HEK293 (cell line): Measurements from ENCODE around the gene GCC1.

ENCODE experiments used
- CTCF ChIA-PET: fragments of 350-600 bp; formaldehyde crosslinking; extraction: SDS; loops from one replicate; lab custom pipeline; 2021; ENCODE audit warnings: antibody characterized with exemption; lab: Yijun Ruan, JAX
- POLR2A ChIA-PET: fragments of 300-600 bp; formaldehyde crosslinking; extraction: SDS; loops from one replicate; lab custom pipeline; 2020; ENCODE audit warnings: antibody characterized with exemption, inconsistent platforms; lab: Yijun Ruan, JAX
- H3K27ac ChIP-seq: fragments of 200-500 bp; sonication (Bioruptor generic); 2 replicates; pipeline ENCODE4 v1.5.1; 2014; ENCODE audit warnings: low read depth, low read length, control low read depth, inconsistent platforms; ENCODE audit errors: extremely low read depth
- H3K36me3 ChIP-seq, 2 experiments: fragments of 200-500 bp in 1 of 2; sonication (Bioruptor generic) in 1 of 2; 1 replicate in 1 of 2; 2 replicates in 1 of 2; pipeline ENCODE4 v1.5.1; 2014 to 2017; ENCODE audit warnings: inconsistent platforms in 2 of 2, low read length in 2 of 2; ENCODE audit not compliant: control insufficient read depth in 2 of 2, insufficient read depth in 1 of 2
- H3K4me1 ChIP-seq: fragments of 200-500 bp; sonication (Bioruptor generic); 2 replicates; pipeline ENCODE4 v1.5.1; 2014; ENCODE audit warnings: mild to moderate bottlenecking, low read length, inconsistent platforms; ENCODE audit not compliant: control insufficient read depth, insufficient read depth
- H3K4me3 ChIP-seq: 2 replicates; pipeline ENCODE4 v1.5.1; 2011; ENCODE audit warnings: low read depth, mild to moderate bottlenecking, control low read depth, low read length, moderate library complexity
- H3K9me3 ChIP-seq: fragments of 200-500 bp; sonication (Bioruptor generic); 2 replicates; pipeline ENCODE4 v1.5.1; 2014; ENCODE audit warnings: low read depth, low read length, inconsistent platforms; ENCODE audit not compliant: control insufficient read depth, insufficient read depth
- BCL11B ChIP-seq: fragments of 450-650 bp; formaldehyde crosslinking; IDR thresholded peaks from 2 replicates; pipeline ENCODE4 v1.5.1; 2016; ENCODE audit warnings: low read depth, missing biosample characterization, missing genetic modification characterization
- EGR2 ChIP-seq: fragments of 450-650 bp; formaldehyde crosslinking; IDR thresholded peaks from 2 replicates; pipeline ENCODE4 v1.5.1; 2016; ENCODE audit warnings: low read depth, missing biosample characterization, missing genetic modification characterization
- MZF1 ChIP-seq: fragments of 450-650 bp; formaldehyde crosslinking; IDR thresholded peaks from 2 replicates; pipeline ENCODE4 v1.5.1; 2017; ENCODE audit warnings: missing biosample characterization, missing genetic modification characterization, borderline replicate concordance
- REPIN1 ChIP-seq: fragments of 450-650 bp; formaldehyde crosslinking; IDR thresholded peaks from 2 replicates; pipeline ENCODE4 v1.5.1; 2017; ENCODE audit warnings: missing biosample characterization, missing genetic modification characterization, low read depth
- SALL2 ChIP-seq: fragments of 450-650 bp; formaldehyde crosslinking; IDR thresholded peaks from 2 replicates; pipeline ENCODE4 v1.5.0; 2017; ENCODE audit warnings: missing biosample characterization, mild to moderate bottlenecking, missing genetic modification characterization, borderline replicate concordance
- SP3 ChIP-seq: fragments of 450-650 bp; formaldehyde crosslinking; IDR thresholded peaks from 2 replicates; pipeline ENCODE4 v1.5.1; 2016; ENCODE audit warnings: missing biosample characterization, missing genetic modification characterization
- YY1 ChIP-seq: fragments of 450-650 bp; formaldehyde crosslinking; IDR thresholded peaks from 2 replicates; pipeline ENCODE4 v1.5.1; 2018; ENCODE audit warnings: missing biosample characterization, missing genetic modification characterization
- ZFHX2 ChIP-seq: fragments of 450-650 bp; formaldehyde crosslinking; conservative IDR thresholded peaks from 2 replicates; pipeline ENCODE4 v1.5.1; 2016; ENCODE audit warnings: missing biosample characterization, missing genetic modification characterization
- ZFP41 ChIP-seq: fragments of 450-650 bp; formaldehyde crosslinking; IDR thresholded peaks from 2 replicates; pipeline ENCODE4 v1.5.1; 2016; ENCODE audit warnings: missing biosample characterization, missing genetic modification characterization, borderline replicate concordance
- ZNF140 ChIP-seq: fragments of 450-650 bp; formaldehyde crosslinking; IDR thresholded peaks from 2 replicates; pipeline ENCODE4 v1.5.1; 2016; ENCODE audit warnings: missing biosample characterization, missing genetic modification characterization
- ZNF155 ChIP-seq: fragments of 450-650 bp; formaldehyde crosslinking; IDR thresholded peaks from 2 replicates; pipeline ENCODE4 v1.5.1; 2016; ENCODE audit warnings: missing biosample characterization, missing genetic modification characterization
- ZNF24 ChIP-seq: fragments of 450-650 bp; formaldehyde crosslinking; IDR thresholded peaks from 2 replicates; pipeline ENCODE4 v1.5.1; 2016; ENCODE audit warnings: missing biosample characterization, missing genetic modification characterization
- ZNF473 ChIP-seq: fragments of 450-650 bp; formaldehyde crosslinking; IDR thresholded peaks from 2 replicates; pipeline ENCODE4 v1.5.1; 2017; ENCODE audit warnings: missing biosample characterization, missing genetic modification characterization
- ZNF558 ChIP-seq: fragments of 450-650 bp; formaldehyde crosslinking; IDR thresholded peaks from 2 replicates; pipeline ENCODE4 v1.5.1; 2016; ENCODE audit warnings: missing biosample characterization, missing genetic modification characterization
- ZNF560 ChIP-seq: fragments of 450-650 bp; formaldehyde crosslinking; IDR thresholded peaks from 2 replicates; pipeline ENCODE4 v1.5.1; 2017; ENCODE audit warnings: missing biosample characterization, missing genetic modification characterization, borderline replicate concordance
- ZNF585B ChIP-seq: fragments of 450-650 bp; formaldehyde crosslinking; IDR thresholded peaks from 2 replicates; pipeline ENCODE4 v1.5.1; 2016; ENCODE audit warnings: missing biosample characterization, missing genetic modification characterization
- ZNF624 ChIP-seq: fragments of 450-650 bp; formaldehyde crosslinking; IDR thresholded peaks from 2 replicates; pipeline ENCODE4 v1.5.1; 2017; ENCODE audit warnings: missing biosample characterization, missing genetic modification characterization
- ZNF626 ChIP-seq: fragments of 450-650 bp; sonication (Bioruptor Pico); formaldehyde crosslinking; IDR thresholded peaks from 2 replicates; pipeline ENCODE4 v1.5.1; 2018; ENCODE audit warnings: missing biosample characterization, missing genetic modification characterization, inconsistent platforms
- ZNF701 ChIP-seq: fragments of 450-650 bp; formaldehyde crosslinking; IDR thresholded peaks from 2 replicates; pipeline ENCODE4 v1.5.1; 2016; ENCODE audit warnings: missing biosample characterization, missing genetic modification characterization
- ZNF76 ChIP-seq: fragments of 450-650 bp; formaldehyde crosslinking; IDR thresholded peaks from 2 replicates; pipeline ENCODE4; 2016; ENCODE audit warnings: low read depth, missing biosample characterization, missing genetic modification characterization, borderline replicate concordance
- ZNF785 ChIP-seq: fragments of 450-650 bp; formaldehyde crosslinking; IDR thresholded peaks from 2 replicates; pipeline ENCODE4 v1.5.1; 2016; ENCODE audit warnings: missing biosample characterization, missing genetic modification characterization
- ZNF792 ChIP-seq: fragments of 450-650 bp; formaldehyde crosslinking; IDR thresholded peaks from 2 replicates; pipeline ENCODE4 v1.5.1; 2016; ENCODE audit warnings: missing biosample characterization, missing genetic modification characterization
- ZSCAN23 ChIP-seq: fragments of 450-650 bp; formaldehyde crosslinking; IDR thresholded peaks from 2 replicates; pipeline ENCODE4 v1.5.1; 2016; ENCODE audit warnings: missing biosample characterization, missing genetic modification characterization
- TF ChIP-seq, protein P1 (sequence below): fragments of 450-650 bp; formaldehyde crosslinking; IDR thresholded peaks from 2 replicates; pipeline ENCODE4 v1.5.1; 2016; ENCODE audit warnings: missing biosample characterization, missing genetic modification characterization, low read depth
- TF ChIP-seq, protein P2 (sequence below): fragments of 450-650 bp; formaldehyde crosslinking; IDR thresholded peaks from 2 replicates; pipeline ENCODE4 v1.5.1; 2016; ENCODE audit warnings: missing biosample characterization, missing genetic modification characterization

Gene GCC1

DNA sequence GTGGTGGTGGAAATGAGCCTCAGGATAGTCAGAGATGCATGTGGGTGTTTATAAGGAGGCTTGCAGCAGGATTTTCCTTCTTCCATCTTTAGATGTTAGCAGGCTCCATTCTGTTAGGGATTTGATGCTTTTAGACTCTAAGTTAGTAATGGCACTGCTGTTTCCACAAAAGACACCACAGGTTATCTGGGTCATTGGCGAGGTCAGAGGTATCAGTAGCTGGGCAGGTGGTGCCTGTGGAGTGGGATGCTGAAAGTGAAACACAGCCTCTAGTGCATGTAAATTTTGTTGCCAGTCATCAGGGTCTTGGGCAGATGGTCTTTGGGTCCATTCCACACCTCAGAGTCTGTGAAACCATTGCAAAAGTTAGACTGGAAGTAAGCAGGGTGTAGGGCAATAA is 33.4 kb upstream of the GCC1 start (continued):
- TF ChIP-seq ZNF624 (no peak), SP3 (tag by site-specific recombination) (no peak), ZNF140 (tag by site-specific recombination) (no peak), ZNF24 (tag by site-specific recombination) (no peak), ZNF585B (no peak), ZNF785 (tag by site-specific recombination) (no peak), ZFP41 (tag by site-specific recombination) (no peak), YY1 (tag by site-specific recombination) (no peak), ZNF792 (tag by site-specific recombination) (no peak), BCL11B (no peak), ZNF701 (tag by site-specific recombination) (no peak), ZNF155 (tag by site-specific recombination) (no peak), ZNF560 (tag by site-specific recombination) (no peak), EGR2 (no peak)
- TF ChIP-seq, protein P1, sequence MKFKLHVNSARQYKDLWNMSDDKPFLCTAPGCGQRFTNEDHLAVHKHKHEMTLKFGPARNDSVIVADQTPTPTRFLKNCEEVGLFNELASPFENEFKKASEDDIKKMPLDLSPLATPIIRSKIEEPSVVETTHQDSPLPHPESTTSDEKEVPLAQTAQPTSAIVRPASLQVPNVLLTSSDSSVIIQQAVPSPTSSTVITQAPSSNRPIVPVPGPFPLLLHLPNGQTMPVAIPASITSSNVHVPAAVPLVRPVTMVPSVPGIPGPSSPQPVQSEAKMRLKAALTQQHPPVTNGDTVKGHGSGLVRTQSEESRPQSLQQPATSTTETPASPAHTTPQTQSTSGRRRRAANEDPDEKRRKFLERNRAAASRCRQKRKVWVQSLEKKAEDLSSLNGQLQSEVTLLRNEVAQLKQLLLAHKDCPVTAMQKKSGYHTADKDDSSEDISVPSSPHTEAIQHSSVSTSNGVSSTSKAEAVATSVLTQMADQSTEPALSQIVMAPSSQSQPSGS (tag by site-specific recombination) = no peak

DNA sequence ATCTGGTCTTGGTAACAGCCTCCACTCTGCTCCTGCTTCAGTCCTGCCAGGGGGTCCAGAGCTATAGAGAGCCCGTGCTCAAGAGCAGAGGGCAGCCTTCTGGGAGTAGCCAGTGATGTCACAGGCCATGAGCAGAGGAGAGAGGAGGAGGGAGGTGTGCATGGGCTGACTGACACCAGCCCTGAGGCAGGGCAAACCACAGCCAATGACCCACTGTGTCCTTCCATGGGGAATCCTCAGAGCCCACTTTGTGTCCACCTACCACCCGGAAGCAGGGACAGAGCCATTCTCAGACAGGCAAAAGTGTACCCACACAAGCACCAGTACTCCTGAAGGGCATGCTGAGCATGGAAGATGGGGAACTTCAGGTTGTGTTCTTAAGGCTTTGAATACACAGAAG is 32.6 kb upstream of the GCC1 start, which contains the start of gene PAX4:
Gene PAX4, minus strand, starts transcription at position 101 of the 400 bp plus-strand sequence. CDS start 2,214 bp downstream, outside the sequence.
- CTCF ChIA-PET = interaction anchor here (0.7 to 3.0 kb wide), 2 partner anchors 11 to 20 kb away, joined by 3 to 17 read pairs; no protein-coding TSS in a partner anchor

DNA sequence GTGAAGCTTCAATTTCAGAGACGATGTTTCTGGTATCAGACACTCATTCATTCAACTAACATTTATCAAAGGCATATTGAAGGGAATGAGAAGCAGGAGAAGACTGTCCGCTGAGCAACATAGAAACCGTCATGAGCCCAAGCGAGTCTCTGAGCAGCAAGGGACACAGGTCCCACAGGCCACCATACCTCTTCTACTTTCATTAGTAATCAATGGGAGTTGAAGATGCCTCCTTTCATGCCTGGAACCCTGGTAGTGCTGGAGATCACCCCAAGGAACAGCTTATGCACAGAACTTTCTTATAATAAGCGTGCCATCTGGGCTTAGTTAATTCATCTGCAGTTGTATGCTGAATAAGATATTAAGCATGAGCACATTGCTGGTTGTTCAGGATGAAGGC is 31.3 kb upstream of the GCC1 start:
- TF ChIP-seq ZNF473 (tag by site-specific recombination) (no peak), YY1 (tag by site-specific recombination) (no peak)
- TF ChIP-seq, protein P2, sequence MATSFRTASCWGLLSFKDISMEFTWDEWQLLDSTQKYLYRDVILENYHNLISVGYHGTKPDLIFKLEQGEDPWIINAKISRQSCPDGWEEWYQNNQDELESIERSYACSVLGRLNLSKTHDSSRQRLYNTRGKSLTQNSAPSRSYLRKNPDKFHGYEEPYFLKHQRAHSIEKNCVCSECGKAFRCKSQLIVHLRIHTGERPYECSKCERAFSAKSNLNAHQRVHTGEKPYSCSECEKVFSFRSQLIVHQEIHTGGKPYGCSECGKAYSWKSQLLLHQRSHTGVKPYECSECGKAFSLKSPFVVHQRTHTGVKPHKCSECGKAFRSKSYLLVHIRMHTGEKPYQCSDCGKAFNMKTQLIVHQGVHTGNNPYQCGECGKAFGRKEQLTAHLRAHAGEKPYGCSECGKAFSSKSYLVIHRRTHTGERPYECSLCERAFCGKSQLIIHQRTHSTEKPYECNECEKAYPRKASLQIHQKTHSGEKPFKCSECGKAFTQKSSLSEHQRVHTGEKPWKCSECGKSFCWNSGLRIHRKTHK = no peak
- POLR2A ChIA-PET = no interaction called here
- no peaks in the 10 kb centered on the region for H3K9me3 ChIP-seq

More for the DNA sequence above, 32.6 kb upstream of the GCC1 start, which contains the start of gene PAX4:
- no peaks in the 10 kb centered on the region for H3K36me3 ChIP-seq
- no peak within 1 kb of the TSS for H3K4me3 ChIP-seq
- H3K4me1 ChIP-seq = no peaks in the 10 kb centered on the region
- TF ChIP-seq ZNF626 (tag by site-specific recombination) = no peak
- no peak for TF ChIP-seq ZSCAN23 (tag by site-specific recombination)
- TF ChIP-seq ZNF701 (tag by site-specific recombination) = no peak
- no peak for TF ChIP-seq REPIN1 (tag by site-specific recombination)
- no peak for TF ChIP-seq MZF1 (tag by site-specific recombination)
- no peak for TF ChIP-seq ZNF558 (tag by site-specific recombination)
- TF ChIP-seq ZNF76 (tag by site-specific recombination) = no peak
- no peak for TF ChIP-seq SALL2 (tag by site-specific recombination)
- no peak for TF ChIP-seq ZFHX2 (tag by site-specific recombination)
- TF ChIP-seq, all 188 proteins: peak for 0
- Histone ChIP-seq H3K9me3 (no peaks in the 10 kb centered on the region), H3K27ac (no peak within 1 kb of the TSS)
- POLR2A ChIA-PET = no interaction called here

More for the DNA sequence above, 31.3 kb upstream of the GCC1 start:
- Histone ChIP-seq H3K4me1 (no peaks in the 10 kb centered on the region), H3K27ac (no peak overlapping the region), H3K36me3 (no peaks in the 10 kb centered on the region), H3K4me3 (no peak overlapping the region)
- CTCF ChIA-PET = interaction anchor here (0.6 to 3.0 kb wide), 3 partner anchors 12 to 390 kb away, joined by 3 to 17 read pairs (median 3); no protein-coding TSS in a partner anchor
